IPS-NIHi11 (cell line): ENCODE results near the gene TMEM131.
"Not testable (repeated sequence)": the region's sequence is repeated elsewhere in the genome, so short reads cannot be mapped to it uniquely, and the experiment has no call there.

ENCODE experiments used
- DNase-seq: peaks from one replicate; pipeline ENCODE4 v3.0.0; 2012; ENCODE audit warnings: mixed read lengths, low spot score

The TMEM131 gene

GRCh38 chr2:98022067-98022466 is 26.3 kb upstream of the TMEM131 start:
- DNase-seq = not testable (repeated sequence)

GRCh38 chr2:98020992-98021713 is 25.4 kb upstream of the TMEM131 start:
- DNase-seq = peak; percentile 73

- no peak for DNase-seq
Measured at GRCh38 chr2:98020516-98020915, 24.8 kb upstream of the TMEM131 start.

GRCh38 chr2:98016908-98017670 is 21.3 kb upstream of the TMEM131 start:
- no peak for DNase-seq

GRCh38 chr2:98015671-98016070 is 19.9 kb upstream of the TMEM131 start:
- no peak for DNase-seq

GRCh38 chr2:98014379-98014778 is 18.6 kb upstream of the TMEM131 start:
- DNase-seq = no peak

GRCh38 chr2:98013407-98014042 is 17.8 kb upstream of the TMEM131 start:
- DNase-seq = no peak

GRCh38 chr2:98012561-98012991 is 16.8 kb upstream of the TMEM131 start:
- no peak for DNase-seq

- no peak for DNase-seq
Measured at GRCh38 chr2:98009887-98010760, 14.4 kb upstream of the TMEM131 start.

- DNase-seq = no peak
Measured at GRCh38 chr2:98008415-98008814, 12.7 kb upstream of the TMEM131 start.

- DNase-seq = no peak
Measured at GRCh38 chr2:98006378-98006777, 10.6 kb upstream of the TMEM131 start.

GRCh38 chr2:98004613-98005012 is 8.9 kb upstream of the TMEM131 start:
- DNase-seq = no peak

- DNase-seq = no peak
Measured at GRCh38 chr2:98004047-98004446, 8.3 kb upstream of the TMEM131 start.

GRCh38 chr2:97999536-97999935 is 3.8 kb upstream of the TMEM131 start:
- no peak for DNase-seq

- DNase-seq = no peak
Measured at GRCh38 chr2:97998431-97999005, 2.8 kb upstream of the TMEM131 start.

- no peak for DNase-seq
Measured at GRCh38 chr2:97997784-97998392, 2.1 kb upstream of the TMEM131 start.

GRCh38 chr2:97996679-97997078 is 931 bp upstream of the TMEM131 start:
- no peak for DNase-seq

- DNase-seq = peak; percentile 82
Measured at GRCh38 chr2:97995026-97995733, 568 bp downstream of the TMEM131 start.

GRCh38 chr2:97994476-97994875 is 1.3 kb downstream of the TMEM131 start:
- no peak for DNase-seq

- DNase-seq = no peak
Measured at GRCh38 chr2:97993926-97994325, 1.8 kb downstream of the TMEM131 start.
